HFFc6 (cell line): ENCODE results near the gene FXN. TPM values are rescaled to one million over a fixed set of nuclear protein-coding genes. Genes with fewer than 3 reads are reported as not detected.

Experiments
- DNase-seq: peaks from one replicate; pipeline ENCODE4 v3.0.0-alpha.2; 2018
- H3K27ac Mint-ChIP-seq: 2 replicates; pipeline ENCODE4 v1.8.0; 2020; ENCODE audit warnings: mild to moderate bottlenecking, mixed read lengths
- H3K27me3 Mint-ChIP-seq: 2 replicates; pipeline ENCODE4 v1.8.0; 2021; ENCODE audit warnings: mild to moderate bottlenecking, moderate library complexity, mixed read lengths; ENCODE audit not compliant: insufficient read depth
- H3K36me3 Mint-ChIP-seq: 2 replicates; pipeline ENCODE4 v1.8.0; 2021; ENCODE audit warnings: low read depth, mixed read lengths
- H3K4me1 Mint-ChIP-seq: 2 replicates; pipeline ENCODE4 v1.8.0; 2020; ENCODE audit warnings: low read depth, mixed read lengths
- H3K4me3 Mint-ChIP-seq: 2 replicates; pipeline ENCODE4 v1.8.0; 2020; ENCODE audit warnings: mild to moderate bottlenecking, moderate library complexity, mixed read lengths
- H3K9me3 Mint-ChIP-seq: 2 replicates; pipeline ENCODE4 v1.8.0; 2020; ENCODE audit warnings: mild to moderate bottlenecking, mixed read lengths
- total RNA-seq, 6 experiments: library from RNA; stranded (reverse); fragmentation: NEBNext Ultra II Directional; extraction: Animal tissue kit (Norgen Biotek cat#: 25700); gene quantifications; 2 replicates in 1 of 6; 3 replicates in 5 of 6; pipeline ENCODE4 v1.2.3, GENCODE V29; 2021
- TF ChIP-seq, protein P1 (sequence below): fragments of 200-600 bp; sonication (generic); IDR thresholded peaks from 2 replicates; pipeline ENCODE4 v1.5.0; 2021; ENCODE audit warnings: antibody characterized with exemption, mild to moderate bottlenecking

Gene FXN
- total RNA-seq, 6 experiments from 2014 or later, result 17.3 to 22.3 (median 18.5) TPM

DNA sequence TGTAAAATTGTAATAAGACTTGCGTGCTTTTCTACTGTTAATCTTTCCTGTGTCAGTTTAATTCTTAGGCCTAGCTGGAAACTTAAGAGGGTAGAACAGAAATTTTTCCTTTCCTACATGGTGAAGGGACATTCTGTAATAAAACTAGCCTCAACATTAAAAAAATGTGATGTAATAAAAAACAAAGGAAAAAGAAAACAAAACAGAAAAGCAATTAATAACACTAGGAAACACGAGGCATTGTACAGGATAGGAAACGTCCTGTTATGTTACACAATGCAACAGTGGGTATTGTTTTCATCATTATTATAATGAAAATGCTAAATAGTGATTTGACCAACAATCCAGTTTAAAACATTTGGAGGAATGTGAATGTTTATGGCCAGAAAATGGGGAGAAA lies 47.8 kb downstream of the FXN start:
- no peak for DNase-seq
- TF ChIP-seq, protein P1, sequence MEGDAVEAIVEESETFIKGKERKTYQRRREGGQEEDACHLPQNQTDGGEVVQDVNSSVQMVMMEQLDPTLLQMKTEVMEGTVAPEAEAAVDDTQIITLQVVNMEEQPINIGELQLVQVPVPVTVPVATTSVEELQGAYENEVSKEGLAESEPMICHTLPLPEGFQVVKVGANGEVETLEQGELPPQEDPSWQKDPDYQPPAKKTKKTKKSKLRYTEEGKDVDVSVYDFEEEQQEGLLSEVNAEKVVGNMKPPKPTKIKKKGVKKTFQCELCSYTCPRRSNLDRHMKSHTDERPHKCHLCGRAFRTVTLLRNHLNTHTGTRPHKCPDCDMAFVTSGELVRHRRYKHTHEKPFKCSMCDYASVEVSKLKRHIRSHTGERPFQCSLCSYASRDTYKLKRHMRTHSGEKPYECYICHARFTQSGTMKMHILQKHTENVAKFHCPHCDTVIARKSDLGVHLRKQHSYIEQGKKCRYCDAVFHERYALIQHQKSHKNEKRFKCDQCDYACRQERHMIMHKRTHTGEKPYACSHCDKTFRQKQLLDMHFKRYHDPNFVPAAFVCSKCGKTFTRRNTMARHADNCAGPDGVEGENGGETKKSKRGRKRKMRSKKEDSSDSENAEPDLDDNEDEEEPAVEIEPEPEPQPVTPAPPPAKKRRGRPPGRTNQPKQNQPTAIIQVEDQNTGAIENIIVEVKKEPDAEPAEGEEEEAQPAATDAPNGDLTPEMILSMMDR, result no peak
- Mint-ChIP-seq H3K9me3 (no peaks in the 10 kb centered on the region), H3K27me3 (peaks cover 1% of the 10 kb centered on the region; the same call in 1 of the 2 replicates), H3K36me3 (0 out of 2 replicates have a peak, but pooled peaks cover 5% of the 10 kb centered on the region), H3K27ac (no peak overlapping the region), H3K4me3 (no peak overlapping the region), H3K4me1 (peaks cover 14% of the 10 kb centered on the region)

DNA sequence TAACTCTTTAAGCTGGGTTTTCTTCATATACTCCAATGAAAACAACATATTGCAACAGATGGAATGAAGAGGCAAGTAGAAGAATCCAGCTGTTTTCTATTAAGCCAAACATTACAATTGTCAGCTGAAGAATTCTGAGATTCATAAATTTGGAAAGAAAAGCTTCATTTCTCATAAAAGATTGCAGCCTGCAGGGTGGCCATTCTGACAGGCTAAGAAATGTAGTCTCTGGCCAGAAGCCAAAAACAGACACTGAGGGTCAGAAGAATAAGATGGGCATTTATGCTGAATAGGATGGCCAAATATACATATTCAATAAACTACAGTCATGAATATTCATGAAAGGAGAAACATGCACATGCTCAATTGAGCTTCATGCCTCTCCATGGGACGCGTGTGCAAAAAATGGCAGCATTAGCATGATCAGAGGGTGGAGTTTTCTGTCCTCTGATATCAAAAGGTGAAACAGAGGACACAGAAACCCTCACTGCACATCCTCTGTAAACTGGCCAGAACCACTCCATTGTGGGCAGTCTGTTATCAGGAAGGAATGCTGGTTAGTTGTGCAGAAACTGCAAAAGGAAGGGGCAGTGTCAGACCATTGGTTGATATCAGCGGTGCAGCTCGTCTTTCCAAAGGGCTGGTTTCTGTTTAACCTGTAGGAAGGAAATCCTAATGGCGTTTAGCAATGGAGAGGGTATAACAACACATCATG lies 50.2 kb downstream of the FXN start:
- no peak overlapping the region for H3K27ac Mint-ChIP-seq
- TF ChIP-seq, protein P1, result no peak
- H3K9me3 Mint-ChIP-seq, result no peaks in the 10 kb centered on the region
- H3K4me3 Mint-ChIP-seq, result no peak overlapping the region
- H3K36me3 Mint-ChIP-seq, result 0 out of 2 replicates have a peak, but pooled peaks cover 5% of the 10 kb centered on the region
- H3K4me1 Mint-ChIP-seq, result peaks cover 13% of the 10 kb centered on the region
- no peak for DNase-seq
- no peaks in the 10 kb centered on the region for H3K27me3 Mint-ChIP-seq

DNA sequence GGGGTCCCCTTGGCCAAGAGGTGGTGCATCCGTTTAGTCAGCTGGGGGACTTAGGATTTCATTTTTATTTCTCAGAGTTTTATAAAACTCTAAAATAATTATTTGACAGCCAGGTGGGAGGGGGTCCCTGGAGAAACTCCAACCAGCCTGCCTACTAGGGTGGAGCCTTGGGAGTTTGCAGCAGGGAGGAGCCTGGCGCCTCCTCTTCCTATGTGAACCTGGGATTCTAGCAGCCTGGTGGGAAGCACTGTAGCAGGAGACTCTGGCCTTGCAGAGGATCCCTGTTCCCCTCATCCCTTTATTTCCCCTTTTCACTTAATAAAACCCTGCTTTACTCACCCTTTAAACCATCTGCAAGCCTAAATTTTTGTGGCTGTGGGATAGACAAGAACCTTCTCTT lies 50.8 kb downstream of the FXN start:
- no peaks in the 10 kb centered on the region for H3K27me3 Mint-ChIP-seq
- H3K27ac Mint-ChIP-seq, result no peak overlapping the region
- peaks cover 13% of the 10 kb centered on the region for H3K4me1 Mint-ChIP-seq
- no peaks in the 10 kb centered on the region for H3K9me3 Mint-ChIP-seq
- TF ChIP-seq, protein P1, result no peak
- DNase-seq, result no peak
- no peak overlapping the region for H3K4me3 Mint-ChIP-seq
- H3K36me3 Mint-ChIP-seq, result 0 out of 2 replicates have a peak, but pooled peaks cover under 1% of the 10 kb centered on the region

DNA sequence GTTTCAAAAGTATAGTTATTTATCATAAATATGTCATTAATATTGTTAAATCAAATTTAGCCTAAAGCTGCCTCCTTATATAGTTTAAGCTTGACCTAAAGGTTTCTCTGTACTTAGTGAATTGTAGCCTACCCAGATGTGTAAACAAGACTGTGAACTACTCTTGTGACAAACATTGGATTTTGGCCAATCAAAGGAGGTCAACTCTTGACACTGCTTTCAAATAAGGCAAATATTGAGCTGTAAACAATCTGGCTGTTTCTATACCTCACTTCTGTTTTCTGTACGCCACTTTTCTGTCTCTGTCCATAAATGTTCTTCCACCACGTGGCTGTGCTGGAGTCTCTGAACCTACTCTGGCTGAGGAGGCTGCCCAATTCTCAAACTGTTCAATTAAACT lies 51.2 kb downstream of the FXN start:
- Mint-ChIP-seq H3K9me3 (no peaks in the 10 kb centered on the region), H3K27me3 (no peaks in the 10 kb centered on the region), H3K4me1 (peaks cover 13% of the 10 kb centered on the region), H3K36me3 (no peaks in the 10 kb centered on the region), H3K4me3 (no peak overlapping the region), H3K27ac (no peak overlapping the region)
- TF ChIP-seq, protein P1, result no peak
- no peak for DNase-seq

DNA sequence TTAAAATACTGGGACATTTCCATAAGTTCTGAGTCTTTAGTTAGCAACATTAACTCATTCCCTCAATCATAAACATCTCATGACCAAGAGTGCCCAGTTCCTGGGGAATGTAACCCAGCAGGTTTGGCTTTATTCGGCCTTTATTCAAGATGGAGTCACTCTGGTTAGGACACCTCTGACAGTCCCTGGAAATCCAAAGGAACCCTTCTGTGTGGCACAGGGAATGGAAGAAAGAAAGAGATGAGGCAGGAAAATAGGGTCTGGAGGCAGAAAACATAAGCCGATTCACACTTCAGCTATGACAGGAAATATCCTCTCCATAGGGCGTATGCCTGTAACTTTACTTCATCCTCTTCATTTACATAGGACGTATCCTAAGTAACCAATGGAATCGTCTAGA lies 53.5 kb downstream of the FXN start:
- Mint-ChIP-seq H3K4me3 (no peak overlapping the region), H3K4me1 (peaks cover 13% of the 10 kb centered on the region), H3K27me3 (no peaks in the 10 kb centered on the region), H3K27ac (no peak overlapping the region), H3K9me3 (no peaks in the 10 kb centered on the region), H3K36me3 (no peaks in the 10 kb centered on the region)
- no peak for DNase-seq
- TF ChIP-seq, protein P1, result no peak
